Measurements from ENCODE around the gene FGFBP2.
"Not testable (repeated sequence)": the region's sequence is repeated elsewhere in the genome, so short reads cannot be mapped to it uniquely, and the experiment has no call there.

The FGFBP2 gene

DNA sequence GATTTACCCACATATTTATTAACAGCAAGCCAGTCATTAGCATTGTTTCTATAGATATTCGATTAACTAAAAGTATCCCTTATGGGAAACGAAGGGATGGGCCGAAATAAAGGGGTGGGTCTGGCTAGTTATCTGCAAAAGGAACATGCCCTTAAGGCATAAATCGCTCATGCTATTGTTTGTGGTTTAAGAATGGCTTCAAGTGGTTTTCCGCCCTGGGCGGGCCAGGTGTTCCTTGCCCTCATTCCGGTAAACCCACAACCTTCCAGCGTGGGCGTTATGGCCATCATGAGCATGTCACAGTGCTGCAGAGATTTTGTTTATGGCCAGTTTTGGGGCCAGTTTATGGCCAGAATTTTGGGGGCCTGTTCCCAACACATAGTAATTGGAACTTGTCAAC lies 46.6 kb downstream of the FGFBP2 start:
- H3K27me3 ChIP-seq (ENCODE audit: control insufficient read depth in 5 of 5, insufficient read depth in 4 of 5, low read length in 5 of 5); H3K9me3 ChIP-seq (ENCODE audit: control insufficient read depth in 5 of 5, low read length in 5 of 5); H3K4me1 ChIP-seq (ENCODE audit: control insufficient read depth in 5 of 5, insufficient read depth in 5 of 5, low read length in 5 of 5); H3K27ac ChIP-seq (ENCODE audit: low read depth, low read length); H3K36me3 ChIP-seq (ENCODE audit: control insufficient read depth in 5 of 5, insufficient read depth in 5 of 5, low read length in 5 of 5); H3K4me3 ChIP-seq (ENCODE audit: low read depth in 1 of 5, low read length in 5 of 5); H3K9ac ChIP-seq (ENCODE audit: low read length in 5 of 5): not testable (repeated sequence)

DNA sequence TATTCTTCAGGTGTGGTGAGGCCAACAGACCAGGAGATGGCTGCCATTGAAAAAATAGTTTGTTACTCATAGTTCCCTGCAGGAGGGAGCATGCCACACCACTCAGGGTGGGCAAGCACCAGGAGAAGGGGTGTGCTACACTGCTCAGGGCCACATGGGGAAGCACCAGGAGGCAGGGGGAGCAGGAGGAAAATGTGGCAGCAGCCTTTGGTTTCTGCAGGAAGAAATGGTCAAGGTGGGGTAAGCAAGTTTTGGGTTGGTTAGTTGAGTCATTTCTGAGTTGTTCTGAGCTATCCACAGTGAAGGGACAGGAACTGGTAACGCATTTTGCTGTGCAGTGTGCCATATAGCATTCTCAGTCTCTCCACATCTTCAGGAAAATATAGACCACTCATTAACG lies 48.2 kb downstream of the FGFBP2 start:
- H3K36me3 ChIP-seq (ENCODE audit: control insufficient read depth in 5 of 5, insufficient read depth in 5 of 5, low read length in 5 of 5): no peaks in the 10 kb centered on the region
- H3K9ac ChIP-seq (ENCODE audit: low read length in 5 of 5): no peak overlapping the region
- no peaks in the 10 kb centered on the region for H3K4me1 ChIP-seq (ENCODE audit: control insufficient read depth in 5 of 5, insufficient read depth in 5 of 5, low read length in 5 of 5)
- no peaks in the 10 kb centered on the region for H3K27me3 ChIP-seq (ENCODE audit: control insufficient read depth in 5 of 5, insufficient read depth in 4 of 5, low read length in 5 of 5)
- H3K4me3 ChIP-seq (ENCODE audit: low read depth in 1 of 5, low read length in 5 of 5): no peak overlapping the region
- no peak overlapping the region for H3K27ac ChIP-seq (ENCODE audit: low read depth, low read length)
- H3K9me3 ChIP-seq (ENCODE audit: control insufficient read depth in 5 of 5, low read length in 5 of 5): no peaks in the 10 kb centered on the region

DNA sequence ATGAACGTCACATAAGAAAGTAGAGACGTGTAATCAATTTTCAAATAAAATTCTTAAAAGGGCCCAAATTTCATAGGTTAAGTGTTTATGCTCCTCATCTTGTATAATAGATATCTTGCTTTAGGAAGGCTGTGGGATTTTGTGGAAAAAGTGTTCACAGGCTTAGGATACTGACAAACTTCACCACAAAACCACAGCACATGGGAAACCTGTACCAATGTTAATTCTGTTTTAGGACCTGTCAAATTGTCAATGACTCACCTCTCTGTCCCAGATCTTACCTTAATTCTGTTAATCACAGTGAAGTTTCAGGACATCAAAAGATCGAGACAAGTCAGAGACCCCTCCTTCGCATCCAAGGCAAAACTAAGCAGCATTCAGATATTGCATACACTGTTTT lies 48.7 kb downstream of the FGFBP2 start:
- no peaks in the 10 kb centered on the region for H3K4me1 ChIP-seq (ENCODE audit: control insufficient read depth in 5 of 5, insufficient read depth in 5 of 5, low read length in 5 of 5)
- H3K9me3 ChIP-seq (ENCODE audit: control insufficient read depth in 5 of 5, low read length in 5 of 5): no peaks in the 10 kb centered on the region
- no peaks in the 10 kb centered on the region for H3K36me3 ChIP-seq (ENCODE audit: control insufficient read depth in 5 of 5, insufficient read depth in 5 of 5, low read length in 5 of 5)
- H3K27me3 ChIP-seq (ENCODE audit: control insufficient read depth in 5 of 5, insufficient read depth in 4 of 5, low read length in 5 of 5): no peaks in the 10 kb centered on the region
- H3K27ac ChIP-seq (ENCODE audit: low read depth, low read length): no peak overlapping the region
- H3K4me3 ChIP-seq (ENCODE audit: low read depth in 1 of 5, low read length in 5 of 5): no peak overlapping the region
- H3K9ac ChIP-seq (ENCODE audit: low read length in 5 of 5): no peak overlapping the region

DNA sequence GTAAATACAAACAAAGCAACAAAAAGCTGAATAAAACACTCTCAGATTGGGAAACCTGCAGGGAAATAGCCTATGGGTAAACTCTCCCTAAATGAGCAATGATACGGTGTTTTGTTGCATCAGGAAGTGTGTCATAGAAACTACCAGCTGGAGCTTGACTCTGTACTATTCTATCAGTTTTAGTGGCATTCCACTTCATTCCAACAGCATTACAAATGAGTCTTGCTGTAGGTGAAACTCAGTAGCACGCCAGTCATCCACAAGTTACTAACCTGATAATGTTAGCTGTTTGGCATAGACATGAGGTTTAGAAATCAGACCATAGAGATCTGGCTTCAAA lies 49.4 kb downstream of the FGFBP2 start:
- Histone ChIP-seq H3K9me3 (ENCODE audit: control insufficient read depth in 5 of 5, low read length in 5 of 5) (no peaks in the 10 kb centered on the region), H3K27ac (ENCODE audit: low read depth, low read length) (no peak overlapping the region), H3K4me1 (ENCODE audit: control insufficient read depth in 5 of 5, insufficient read depth in 5 of 5, low read length in 5 of 5) (no peaks in the 10 kb centered on the region), H3K27me3 (ENCODE audit: control insufficient read depth in 5 of 5, insufficient read depth in 4 of 5, low read length in 5 of 5) (no peaks in the 10 kb centered on the region), H3K4me3 (ENCODE audit: low read depth in 1 of 5, low read length in 5 of 5) (no peak overlapping the region), H3K9ac (ENCODE audit: low read length in 5 of 5) (no peak overlapping the region), H3K36me3 (ENCODE audit: control insufficient read depth in 5 of 5, insufficient read depth in 5 of 5, low read length in 5 of 5) (no peaks in the 10 kb centered on the region)

DNA sequence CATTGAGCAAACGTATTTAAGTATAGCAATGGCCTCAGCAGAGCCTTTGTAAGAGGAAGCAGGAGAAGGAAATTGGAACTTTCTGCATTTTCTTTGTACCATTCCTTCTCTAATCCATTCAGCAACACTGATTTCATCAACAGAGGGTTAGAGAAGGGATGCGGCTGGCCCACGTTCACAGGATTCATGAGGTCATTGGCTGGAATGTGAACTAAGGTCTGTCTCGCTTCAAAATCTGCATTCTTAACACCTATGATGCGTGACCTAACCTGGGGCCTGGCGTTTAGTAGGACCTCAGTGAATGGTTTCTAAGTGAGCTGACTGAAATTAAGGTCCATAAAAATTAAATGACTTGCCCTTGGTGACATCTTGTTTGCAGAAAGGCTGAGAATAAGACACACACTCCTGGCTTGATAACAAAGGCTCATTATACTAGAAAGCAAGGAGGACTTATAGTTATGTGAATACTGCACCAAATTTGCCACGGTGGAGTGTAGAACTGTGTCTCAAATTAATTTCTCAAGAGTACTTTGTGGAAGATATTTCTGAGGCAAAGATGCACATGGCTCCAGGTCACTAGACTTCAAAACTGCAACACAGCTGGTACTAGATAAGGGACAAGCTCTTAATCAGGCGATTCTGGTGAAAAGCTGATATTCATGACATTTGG lies 49.9 kb downstream of the FGFBP2 start:
- Histone ChIP-seq H3K4me3 (ENCODE audit: low read depth in 1 of 5, low read length in 5 of 5) (no peak overlapping the region), H3K4me1 (ENCODE audit: control insufficient read depth in 5 of 5, insufficient read depth in 5 of 5, low read length in 5 of 5) (no peaks in the 10 kb centered on the region), H3K27ac (ENCODE audit: low read depth, low read length) (no peak overlapping the region), H3K9ac (ENCODE audit: low read length in 5 of 5) (no peak overlapping the region), H3K36me3 (ENCODE audit: control insufficient read depth in 5 of 5, insufficient read depth in 5 of 5, low read length in 5 of 5) (no peaks in the 10 kb centered on the region), H3K9me3 (ENCODE audit: control insufficient read depth in 5 of 5, low read length in 5 of 5) (no peaks in the 10 kb centered on the region), H3K27me3 (ENCODE audit: control insufficient read depth in 5 of 5, insufficient read depth in 4 of 5, low read length in 5 of 5) (no peaks in the 10 kb centered on the region)

DNA sequence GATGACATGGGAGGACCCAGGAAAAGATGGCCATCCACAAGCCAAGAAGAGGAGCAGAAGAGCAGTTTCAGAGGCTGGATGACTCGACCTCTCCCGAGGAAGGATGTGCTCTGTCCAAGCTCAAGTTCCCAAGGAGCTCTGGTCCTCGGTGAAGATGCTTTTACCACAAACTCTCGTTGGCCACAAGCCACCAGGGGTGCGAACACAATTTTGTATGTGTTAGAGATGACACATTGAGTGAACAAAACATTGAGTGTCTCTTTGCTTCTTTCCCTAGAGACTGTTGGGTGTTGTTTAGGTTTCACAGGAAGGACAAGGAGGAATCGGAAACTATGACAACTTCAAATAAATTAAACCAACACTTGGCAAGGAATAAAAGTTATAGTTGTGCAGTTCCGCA lies 50.7 kb downstream of the FGFBP2 start:
- Histone ChIP-seq H3K4me1 (ENCODE audit: control insufficient read depth in 5 of 5, insufficient read depth in 5 of 5, low read length in 5 of 5) (no peaks in the 10 kb centered on the region), H3K9me3 (ENCODE audit: control insufficient read depth in 5 of 5, low read length in 5 of 5) (no peaks in the 10 kb centered on the region), H3K36me3 (ENCODE audit: control insufficient read depth in 5 of 5, insufficient read depth in 5 of 5, low read length in 5 of 5) (no peaks in the 10 kb centered on the region), H3K27ac (ENCODE audit: low read depth, low read length) (no peak overlapping the region), H3K4me3 (ENCODE audit: low read depth in 1 of 5, low read length in 5 of 5) (no peak overlapping the region), H3K9ac (ENCODE audit: low read length in 5 of 5) (no peak overlapping the region), H3K27me3 (ENCODE audit: control insufficient read depth in 5 of 5, insufficient read depth in 4 of 5, low read length in 5 of 5) (no peaks in the 10 kb centered on the region)
